Activated T-cell treated with anti-CD3 and anti-CD28 coated beads, Interleukin-2, amount 50 U/mL, for 24 hours (primary cell): ENCODE results near the gene MTMR1.
A peak's percentile ranks its signal among the peaks of the same experiment; 100 is the strongest.

Source experiments
- DNase-seq: peaks from one replicate; pipeline ENCODE4 v3.0.0-alpha.2; 2020
- H3K27ac Mint-ChIP-seq: 2 replicates; pipeline ENCODE4 v1.8.0; 2020; ENCODE audit warnings: mild to moderate bottlenecking, mixed read lengths
- H3K27me3 Mint-ChIP-seq: 2 replicates; pipeline ENCODE4 v1.8.0; 2020; ENCODE audit warnings: mixed read lengths
- H3K36me3 Mint-ChIP-seq: 2 replicates; pipeline ENCODE4 v1.8.0; 2020; ENCODE audit warnings: low read depth, mixed read lengths
- H3K4me1 Mint-ChIP-seq: 2 replicates; pipeline ENCODE4 v1.8.0; 2020; ENCODE audit warnings: low read depth, mixed read lengths
- H3K4me3 Mint-ChIP-seq: 2 replicates; pipeline ENCODE4 v1.8.0; 2020; ENCODE audit warnings: mild to moderate bottlenecking, moderate library complexity, mixed read lengths
- H3K9me3 Mint-ChIP-seq: 2 replicates; pipeline ENCODE4 v1.8.0; 2020; ENCODE audit warnings: mixed read lengths

MTMR1 gene

DNA sequence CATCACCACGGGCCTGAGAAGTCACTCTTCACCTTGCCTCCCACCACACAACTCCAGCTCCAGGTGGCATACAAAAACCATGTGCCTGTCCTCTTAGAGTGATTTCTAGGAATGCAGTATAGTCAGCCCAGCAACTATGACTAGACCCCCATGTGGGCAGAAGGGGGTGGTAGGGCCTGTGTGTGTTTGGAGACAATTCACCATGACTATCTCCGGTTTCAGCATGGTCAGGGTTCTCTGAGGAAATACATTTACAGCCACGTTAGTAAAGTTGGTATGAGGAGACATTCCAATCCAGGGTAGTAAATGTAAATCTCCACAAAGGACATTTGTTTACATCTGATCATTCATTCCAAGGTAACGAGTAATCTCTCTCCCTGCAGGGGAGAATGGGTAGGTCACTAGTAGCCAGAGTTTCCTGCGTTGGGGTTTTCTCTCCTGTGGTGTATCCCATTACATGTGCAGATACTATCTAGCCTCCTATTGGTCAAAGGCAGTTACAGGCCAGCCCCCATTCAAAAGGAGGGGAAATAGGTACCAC lies 4.2 kb upstream of the MTMR1 start:
- H3K27ac Mint-ChIP-seq, result no peak overlapping the region
- H3K27me3 Mint-ChIP-seq, result peaks cover 4% of the 10 kb centered on the region
- DNase-seq, result no peak
- peaks cover 44% of the 10 kb centered on the region for H3K4me1 Mint-ChIP-seq
- no peaks in the 10 kb centered on the region for H3K9me3 Mint-ChIP-seq
- peaks cover under 1% of the 10 kb centered on the region for H3K36me3 Mint-ChIP-seq
- no peak overlapping the region for H3K4me3 Mint-ChIP-seq

- DNase-seq, result no peak
Measured at GRCh38 chrX:150690126-150690525, 3.1 kb upstream of the MTMR1 start.

DNA sequence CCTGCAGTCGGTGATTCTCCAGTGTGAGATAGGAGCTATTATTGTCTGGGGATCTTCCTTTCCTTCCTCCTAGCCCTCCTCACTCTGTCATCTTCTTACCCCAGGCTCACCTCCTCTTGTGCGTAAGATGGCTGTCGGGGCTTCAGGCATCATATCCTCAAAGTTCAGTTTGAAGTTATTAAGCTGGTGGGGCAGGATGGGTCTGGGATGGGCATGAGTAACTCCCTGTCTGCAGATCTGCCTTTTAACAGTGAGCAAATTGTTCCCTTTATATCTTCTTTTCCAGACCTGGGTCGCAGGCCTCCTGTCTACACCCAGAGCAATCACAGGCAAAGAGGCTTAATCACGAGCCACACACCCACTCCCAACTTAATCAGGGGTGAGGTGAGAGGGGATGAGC lies 900 bp upstream of the MTMR1 start:
- Mint-ChIP-seq H3K9me3 (no peaks in the 10 kb centered on the region), H3K4me1 (peaks cover 73% of the 10 kb centered on the region), H3K27ac (peak overlapping the region; percentile 94), H3K4me3 (peak overlapping the region; percentile 82), H3K27me3 (peaks cover 23% of the 10 kb centered on the region), H3K36me3 (peaks cover 15% of the 10 kb centered on the region)
- DNase-seq, result no peak

More at GRCh38 chrX:150690126-150690525, 3.1 kb upstream of the MTMR1 start:
- peak overlapping the region; percentile 77 for H3K27ac Mint-ChIP-seq
- H3K36me3 Mint-ChIP-seq, result peaks cover 4% of the 10 kb centered on the region
- peaks cover 10% of the 10 kb centered on the region for H3K27me3 Mint-ChIP-seq
- H3K4me3 Mint-ChIP-seq, result no peak overlapping the region
- peaks cover 53% of the 10 kb centered on the region for H3K4me1 Mint-ChIP-seq
- H3K9me3 Mint-ChIP-seq, result no peaks in the 10 kb centered on the region

GRCh38 chrX:150693725-150694574 lies 754 bp downstream of the MTMR1 start:
- peak overlapping the region; percentile 94 for H3K27ac Mint-ChIP-seq

DNA sequence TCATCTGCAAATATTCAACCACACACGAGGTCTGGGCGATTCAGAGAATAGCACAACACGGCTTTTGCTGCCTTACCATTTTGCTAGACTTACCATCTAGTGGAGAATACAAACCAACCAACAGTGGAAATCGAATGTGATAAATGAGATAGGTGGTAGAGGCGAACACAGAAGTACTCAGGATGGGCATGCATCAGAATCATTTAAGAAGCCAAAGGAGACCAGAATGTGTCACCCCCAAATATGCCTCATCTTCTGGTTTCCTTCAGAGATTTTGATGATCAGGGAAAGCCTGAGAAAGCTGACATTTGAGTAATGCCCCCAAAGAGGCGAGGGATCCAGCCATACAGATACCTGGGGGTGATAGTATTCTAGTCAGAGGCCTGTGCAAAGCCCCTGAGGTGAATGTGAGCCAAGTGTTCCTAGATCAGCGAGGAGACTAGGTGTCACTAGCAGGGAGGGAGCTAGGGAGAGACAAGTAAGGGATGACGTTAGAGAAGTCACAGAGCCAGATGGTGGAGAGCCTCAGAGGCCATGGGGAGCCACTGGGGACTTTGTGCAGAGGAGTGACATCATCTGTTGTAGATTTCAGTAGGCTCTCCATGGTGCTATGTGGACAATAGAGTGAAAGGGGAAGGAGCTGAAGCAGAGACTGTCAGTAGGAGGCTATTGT lies 1.7 kb downstream of the MTMR1 start:
- H3K27me3 Mint-ChIP-seq, result peaks cover 27% of the 10 kb centered on the region
- H3K36me3 Mint-ChIP-seq, result peaks cover 31% of the 10 kb centered on the region
- peak overlapping the region; percentile 87 for H3K4me3 Mint-ChIP-seq
- peak; percentile 51 for DNase-seq
- peaks cover 72% of the 10 kb centered on the region for H3K4me1 Mint-ChIP-seq
- no peaks in the 10 kb centered on the region for H3K9me3 Mint-ChIP-seq
- H3K27ac Mint-ChIP-seq, result peak overlapping the region; percentile 94

More at GRCh38 chrX:150693725-150694574, 754 bp downstream of the MTMR1 start:
- DNase-seq, result peak; percentile 73
- Mint-ChIP-seq H3K36me3 (peaks cover 22% of the 10 kb centered on the region), H3K4me1 (peaks cover 72% of the 10 kb centered on the region), H3K27me3 (peaks cover 29% of the 10 kb centered on the region), H3K4me3 (peak overlapping the region; percentile 87), H3K9me3 (no peaks in the 10 kb centered on the region)

DNA sequence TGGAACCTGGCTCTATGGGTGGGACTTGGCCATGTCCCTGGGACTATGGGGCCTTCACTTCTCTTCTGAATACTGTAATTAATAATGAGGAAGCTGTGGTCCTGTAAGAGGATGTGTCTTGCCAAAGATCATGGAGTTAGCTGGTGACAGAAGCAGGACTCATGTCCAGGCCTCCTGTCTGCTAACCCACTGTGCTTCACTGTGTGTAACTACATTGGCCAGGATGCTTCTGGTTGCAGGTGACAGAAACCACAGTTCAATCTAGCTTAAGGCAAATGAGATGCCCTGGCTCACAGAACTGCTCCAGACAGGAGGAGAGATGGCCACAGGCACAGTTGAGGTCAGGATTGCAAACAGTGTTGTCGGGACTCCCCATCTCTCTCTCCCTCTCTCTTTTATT lies 3.1 kb downstream of the MTMR1 start:
- Mint-ChIP-seq H3K9me3 (no peaks in the 10 kb centered on the region), H3K27ac (peak overlapping the region; percentile 94), H3K4me3 (peak overlapping the region; percentile 87), H3K27me3 (peaks cover 33% of the 10 kb centered on the region), H3K4me1 (peaks cover 67% of the 10 kb centered on the region), H3K36me3 (peaks cover 43% of the 10 kb centered on the region)
- DNase-seq, result no peak

- Mint-ChIP-seq H3K27ac (peak overlapping the region; percentile 94), H3K4me1 (peaks cover 65% of the 10 kb centered on the region), H3K4me3 (peak overlapping the region; percentile 87), H3K9me3 (no peaks in the 10 kb centered on the region), H3K27me3 (peaks cover 33% of the 10 kb centered on the region), H3K36me3 (peaks cover 48% of the 10 kb centered on the region)
- DNase-seq, result no peak
Measured at GRCh38 chrX:150696866-150697265, 3.7 kb downstream of the MTMR1 start.

GRCh38 chrX:150697641-150698040 lies 4.4 kb downstream of the MTMR1 start:
- H3K4me3 Mint-ChIP-seq, result peak overlapping the region; percentile 87
- no peak for DNase-seq
- peaks cover 33% of the 10 kb centered on the region for H3K27me3 Mint-ChIP-seq
- no peaks in the 10 kb centered on the region for H3K9me3 Mint-ChIP-seq
- H3K36me3 Mint-ChIP-seq, result peaks cover 51% of the 10 kb centered on the region
- peak overlapping the region; percentile 94 for H3K27ac Mint-ChIP-seq
- peaks cover 62% of the 10 kb centered on the region for H3K4me1 Mint-ChIP-seq

DNA sequence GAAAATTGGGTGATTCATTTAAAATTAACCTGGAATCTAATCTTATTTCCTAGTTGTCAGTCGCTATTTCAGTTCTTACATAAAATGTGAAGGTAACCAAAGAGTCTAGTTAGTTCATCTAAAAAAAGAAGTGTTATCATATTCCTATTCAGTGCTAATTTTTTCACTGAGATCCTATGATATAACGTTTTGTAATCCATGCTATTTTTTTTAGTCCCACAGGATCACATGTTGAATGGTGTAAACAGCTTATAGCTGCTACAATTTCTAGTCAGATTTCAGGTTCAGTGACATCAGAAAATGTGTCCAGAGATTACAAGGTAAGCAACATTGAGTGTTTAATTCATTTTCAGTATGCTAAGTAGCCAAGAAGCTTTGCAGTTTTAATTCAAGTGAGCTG lies 5.8 kb downstream of the MTMR1 start:
- H3K27me3 Mint-ChIP-seq, result peaks cover 37% of the 10 kb centered on the region
- H3K9me3 Mint-ChIP-seq, result no peaks in the 10 kb centered on the region
- H3K4me3 Mint-ChIP-seq, result no peak overlapping the region
- no peak overlapping the region for H3K27ac Mint-ChIP-seq
- peaks cover 57% of the 10 kb centered on the region for H3K36me3 Mint-ChIP-seq
- H3K4me1 Mint-ChIP-seq, result peaks cover 74% of the 10 kb centered on the region
- no peak for DNase-seq

- no peak for DNase-seq
- no peak overlapping the region for H3K27ac Mint-ChIP-seq
- H3K4me1 Mint-ChIP-seq, result peaks cover 77% of the 10 kb centered on the region
- no peaks in the 10 kb centered on the region for H3K9me3 Mint-ChIP-seq
- H3K27me3 Mint-ChIP-seq, result peaks cover 36% of the 10 kb centered on the region
- H3K4me3 Mint-ChIP-seq, result no peak overlapping the region
- H3K36me3 Mint-ChIP-seq, result peaks cover 62% of the 10 kb centered on the region
Measured at GRCh38 chrX:150700107-150700506, 6.9 kb downstream of the MTMR1 start.

GRCh38 chrX:150701377-150701776 lies 8.2 kb downstream of the MTMR1 start:
- Mint-ChIP-seq H3K4me3 (no peak overlapping the region), H3K9me3 (no peaks in the 10 kb centered on the region), H3K36me3 (peaks cover 65% of the 10 kb centered on the region), H3K27ac (no peak overlapping the region), H3K4me1 (peaks cover 70% of the 10 kb centered on the region), H3K27me3 (peaks cover 28% of the 10 kb centered on the region)
- DNase-seq, result no peak

DNA sequence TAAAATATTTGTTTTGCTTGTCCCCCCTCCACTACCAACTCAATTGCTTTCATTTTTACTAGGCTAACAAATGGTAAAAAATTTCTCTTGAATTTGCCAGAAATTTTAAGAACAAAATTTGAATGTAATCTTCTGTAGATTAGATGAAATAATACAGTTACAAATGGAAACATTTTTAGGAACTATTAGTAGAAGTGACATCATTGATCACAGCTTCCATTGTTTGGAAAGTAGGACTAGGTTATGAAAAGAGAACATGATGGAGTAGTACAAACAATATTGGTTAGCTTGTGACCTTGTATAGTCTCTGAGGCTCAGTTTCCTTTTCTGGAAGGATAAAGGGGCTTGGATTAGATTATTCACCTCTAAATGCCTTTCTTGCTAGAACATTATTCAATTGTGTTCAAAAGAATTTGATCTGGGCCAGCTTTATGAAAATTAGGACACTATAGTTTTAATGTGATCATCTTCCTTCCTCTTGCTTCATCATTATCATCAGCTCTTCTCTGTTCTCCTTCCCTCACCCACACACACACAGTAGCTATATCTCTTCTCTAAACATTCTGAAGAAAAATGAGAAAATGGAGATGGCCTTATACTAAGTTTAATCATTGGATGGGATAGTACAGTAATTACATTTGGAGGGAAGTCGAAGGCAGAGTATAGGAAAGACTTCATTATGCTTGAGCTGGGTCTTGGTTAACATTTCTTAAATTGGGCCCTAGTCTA lies 9.9 kb downstream of the MTMR1 start:
- Mint-ChIP-seq H3K27me3 (peaks cover 17% of the 10 kb centered on the region), H3K27ac (peak overlapping the region; percentile 92), H3K9me3 (no peaks in the 10 kb centered on the region), H3K4me1 (peaks cover 58% of the 10 kb centered on the region), H3K4me3 (no peak overlapping the region), H3K36me3 (peaks cover 73% of the 10 kb centered on the region)
- no peak for DNase-seq

DNA sequence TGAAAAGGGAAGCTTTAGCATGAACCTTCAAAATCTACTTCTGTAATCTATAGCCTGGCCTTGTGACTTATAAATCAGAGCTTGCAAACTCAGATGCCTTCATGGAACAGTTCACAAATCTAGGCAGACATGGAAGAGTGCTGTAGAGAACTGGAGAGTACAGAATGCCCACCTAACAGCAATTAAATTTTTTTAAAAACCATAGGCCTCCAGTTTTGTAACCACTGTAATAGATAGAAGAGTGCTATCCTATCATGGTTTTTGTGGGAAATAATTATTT lies 10.4 kb downstream of the MTMR1 start:
- H3K4me1 Mint-ChIP-seq, result peaks cover 60% of the 10 kb centered on the region
- no peak overlapping the region for H3K4me3 Mint-ChIP-seq
- H3K36me3 Mint-ChIP-seq, result peaks cover 73% of the 10 kb centered on the region
- peak overlapping the region; percentile 92 for H3K27ac Mint-ChIP-seq
- no peak for DNase-seq
- no peaks in the 10 kb centered on the region for H3K9me3 Mint-ChIP-seq
- peaks cover 17% of the 10 kb centered on the region for H3K27me3 Mint-ChIP-seq

- Mint-ChIP-seq H3K27me3 (peaks cover 17% of the 10 kb centered on the region), H3K4me1 (peaks cover 59% of the 10 kb centered on the region), H3K36me3 (peaks cover 74% of the 10 kb centered on the region), H3K9me3 (no peaks in the 10 kb centered on the region), H3K4me3 (no peak overlapping the region), H3K27ac (peak overlapping the region; percentile 92)
- DNase-seq, result peak; percentile 42
Measured at GRCh38 chrX:150704030-150704613, 10.9 kb downstream of the MTMR1 start.
